SK-N-SH (cell line): ENCODE results near the gene TMEM14A.

ENCODE experiments used
- EP300 ChIP-seq, 2 experiments: IDR thresholded peaks; 2 replicates each; pipeline versions ENCODE4 v1.4.0 to v1.6.1; 2012; ENCODE audit warnings: borderline replicate concordance in 1 of 2, low read depth in 1 of 2, low read length in 1 of 2
- GATA2 ChIP-seq: sonication (generic); formaldehyde crosslinking; IDR thresholded peaks from 2 replicates; pipeline ENCODE4 v1.5.0; 2020; ENCODE audit warnings: mild to moderate bottlenecking, missing genetic modification reagents
- RAD21 ChIP-seq: IDR thresholded peaks from 2 replicates; pipeline ENCODE4 v1.6.1; 2012; ENCODE audit warnings: mild to moderate bottlenecking, low read length
- REST ChIP-seq: IDR thresholded peaks from 2 replicates; pipeline ENCODE4 v1.6.1; 2012; ENCODE audit warnings: mild to moderate bottlenecking, low read depth, low read length, moderate library complexity
- USF2 ChIP-seq: fragments of 150-350 bp; IDR thresholded peaks from 2 replicates; pipeline ENCODE4 v1.6.1; 2017; ENCODE audit warnings: antibody characterized with exemption, low read length, low read depth, borderline replicate concordance
- TF ChIP-seq, protein P1 (sequence below): fragments of 200-600 bp; sonication (generic); IDR thresholded peaks from 2 replicates; pipeline ENCODE4 v1.6.1; 2017; ENCODE audit warnings: antibody characterized with exemption, mild to moderate bottlenecking, moderate library complexity
- TF ChIP-seq, protein P2 (sequence below): IDR thresholded peaks from 2 replicates; pipeline ENCODE4 v1.4.0; 2012; ENCODE audit warnings: low read depth, borderline replicate concordance

GRCh38 chr6:52675372-52675771, 4.5 kb downstream of the TMEM14A start:
- TF ChIP-seq, protein P1, sequence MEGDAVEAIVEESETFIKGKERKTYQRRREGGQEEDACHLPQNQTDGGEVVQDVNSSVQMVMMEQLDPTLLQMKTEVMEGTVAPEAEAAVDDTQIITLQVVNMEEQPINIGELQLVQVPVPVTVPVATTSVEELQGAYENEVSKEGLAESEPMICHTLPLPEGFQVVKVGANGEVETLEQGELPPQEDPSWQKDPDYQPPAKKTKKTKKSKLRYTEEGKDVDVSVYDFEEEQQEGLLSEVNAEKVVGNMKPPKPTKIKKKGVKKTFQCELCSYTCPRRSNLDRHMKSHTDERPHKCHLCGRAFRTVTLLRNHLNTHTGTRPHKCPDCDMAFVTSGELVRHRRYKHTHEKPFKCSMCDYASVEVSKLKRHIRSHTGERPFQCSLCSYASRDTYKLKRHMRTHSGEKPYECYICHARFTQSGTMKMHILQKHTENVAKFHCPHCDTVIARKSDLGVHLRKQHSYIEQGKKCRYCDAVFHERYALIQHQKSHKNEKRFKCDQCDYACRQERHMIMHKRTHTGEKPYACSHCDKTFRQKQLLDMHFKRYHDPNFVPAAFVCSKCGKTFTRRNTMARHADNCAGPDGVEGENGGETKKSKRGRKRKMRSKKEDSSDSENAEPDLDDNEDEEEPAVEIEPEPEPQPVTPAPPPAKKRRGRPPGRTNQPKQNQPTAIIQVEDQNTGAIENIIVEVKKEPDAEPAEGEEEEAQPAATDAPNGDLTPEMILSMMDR: no peak
- TF ChIP-seq, protein P2, sequence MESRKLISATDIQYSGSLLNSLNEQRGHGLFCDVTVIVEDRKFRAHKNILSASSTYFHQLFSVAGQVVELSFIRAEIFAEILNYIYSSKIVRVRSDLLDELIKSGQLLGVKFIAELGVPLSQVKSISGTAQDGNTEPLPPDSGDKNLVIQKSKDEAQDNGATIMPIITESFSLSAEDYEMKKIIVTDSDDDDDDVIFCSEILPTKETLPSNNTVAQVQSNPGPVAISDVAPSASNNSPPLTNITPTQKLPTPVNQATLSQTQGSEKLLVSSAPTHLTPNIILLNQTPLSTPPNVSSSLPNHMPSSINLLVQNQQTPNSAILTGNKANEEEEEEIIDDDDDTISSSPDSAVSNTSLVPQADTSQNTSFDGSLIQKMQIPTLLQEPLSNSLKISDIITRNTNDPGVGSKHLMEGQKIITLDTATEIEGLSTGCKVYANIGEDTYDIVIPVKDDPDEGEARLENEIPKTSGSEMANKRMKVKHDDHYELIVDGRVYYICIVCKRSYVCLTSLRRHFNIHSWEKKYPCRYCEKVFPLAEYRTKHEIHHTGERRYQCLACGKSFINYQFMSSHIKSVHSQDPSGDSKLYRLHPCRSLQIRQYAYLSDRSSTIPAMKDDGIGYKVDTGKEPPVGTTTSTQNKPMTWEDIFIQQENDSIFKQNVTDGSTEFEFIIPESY: no peak
- TF ChIP-seq RAD21 (no peak), GATA2 (CRISPR knock-in tag) (no peak), USF2 (no peak), REST (no peak), EP300 (IDR thresholded peaks at IDR 0.05; ENCODE audit: borderline replicate concordance in 1 of 2, low read depth in 1 of 2, low read length in 1 of 2) (no peak)
